Measurements from ENCODE around the gene PLEKHG4B.
A peak's percentile ranks its signal among the peaks of the same experiment; 100 is the strongest.

GRCh38 chr5:42250-42649, 49.7 kb upstream of the PLEKHG4B start:
- TF ChIP-seq CTCF (IDR thresholded peaks at IDR 0.05; ENCODE audit: low read length) (peak; percentile 32), EZH2 (optimal IDR thresholded peaks at IDR 0.05; ENCODE audit: low read depth, low read length) (no peak), EZH2phosphoT487 (IDR thresholded peaks at IDR 0.05; ENCODE audit: low read length) (no peak)

All from MM.1S (cell line).